ENCODE measurements around the gene ITGA1. TPM values are rescaled to one million over a fixed set of nuclear protein-coding genes. Genes with fewer than 3 reads are reported as not detected.
A peak's percentile ranks its signal among the peaks of the same experiment; 100 is the strongest.
"Not testable (repeated sequence)": the region's sequence is repeated elsewhere in the genome, so short reads cannot be mapped to it uniquely, and the experiment has no call there.

The ITGA1 gene
- total RNA-seq, 4 donors from 2014 or later: 228 to 302 (median 235) TPM

DNA sequence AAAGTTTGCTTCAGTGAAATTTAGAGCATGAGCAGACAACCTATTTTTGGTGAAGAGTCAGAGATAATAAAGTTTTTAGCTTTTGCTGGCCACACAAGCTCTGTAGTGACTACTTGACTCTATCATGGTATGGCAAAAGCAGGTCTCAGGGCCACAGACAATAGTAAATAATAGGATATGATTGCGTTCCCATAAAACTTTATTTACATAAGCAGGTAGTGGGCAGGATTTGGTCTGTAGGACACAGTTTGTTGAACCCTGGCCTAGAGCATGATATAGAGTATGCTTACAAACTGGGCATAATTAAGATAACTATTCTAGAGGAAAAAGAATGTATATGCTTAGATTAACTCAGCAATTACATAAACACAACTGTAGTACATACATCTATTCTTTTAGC, 30.1 kb downstream of the ITGA1 start:
- H3K4me3 ChIP-seq: no peak overlapping the region
- 71% methylated on average over 1 of the region's 1 CpG for WGBS
- H3K27ac ChIP-seq (replicated peaks in 1 of 4): peak overlapping the region in 3 of 4 donors; percentile 5 to 58 (median 44)
- DNase-seq (ENCODE audit: extremely low spot score): no peak
- H3K27me3 ChIP-seq: no peaks in the 10 kb centered on the region
- H3K36me3 ChIP-seq: no peaks in the 10 kb centered on the region
- H3K4me1 ChIP-seq: peaks cover 41 to 82% (median 76%) of the 10 kb centered on the region in 4 donors
- intact Hi-C loops (cut with DNase I): no loop called here
- TF ChIP-seq POLR2AphosphoS5 (IDR thresholded peaks at IDR 0.05): no peak
- no peak for TF ChIP-seq EP300 (IDR thresholded peaks at IDR 0.05)
- TF ChIP-seq, protein P1, sequence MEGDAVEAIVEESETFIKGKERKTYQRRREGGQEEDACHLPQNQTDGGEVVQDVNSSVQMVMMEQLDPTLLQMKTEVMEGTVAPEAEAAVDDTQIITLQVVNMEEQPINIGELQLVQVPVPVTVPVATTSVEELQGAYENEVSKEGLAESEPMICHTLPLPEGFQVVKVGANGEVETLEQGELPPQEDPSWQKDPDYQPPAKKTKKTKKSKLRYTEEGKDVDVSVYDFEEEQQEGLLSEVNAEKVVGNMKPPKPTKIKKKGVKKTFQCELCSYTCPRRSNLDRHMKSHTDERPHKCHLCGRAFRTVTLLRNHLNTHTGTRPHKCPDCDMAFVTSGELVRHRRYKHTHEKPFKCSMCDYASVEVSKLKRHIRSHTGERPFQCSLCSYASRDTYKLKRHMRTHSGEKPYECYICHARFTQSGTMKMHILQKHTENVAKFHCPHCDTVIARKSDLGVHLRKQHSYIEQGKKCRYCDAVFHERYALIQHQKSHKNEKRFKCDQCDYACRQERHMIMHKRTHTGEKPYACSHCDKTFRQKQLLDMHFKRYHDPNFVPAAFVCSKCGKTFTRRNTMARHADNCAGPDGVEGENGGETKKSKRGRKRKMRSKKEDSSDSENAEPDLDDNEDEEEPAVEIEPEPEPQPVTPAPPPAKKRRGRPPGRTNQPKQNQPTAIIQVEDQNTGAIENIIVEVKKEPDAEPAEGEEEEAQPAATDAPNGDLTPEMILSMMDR (IDR thresholded peaks at IDR 0.05): no peak
- TF ChIP-seq POLR2A (IDR thresholded peaks at IDR 0.05; ENCODE audit: low read depth): no peak
- no peaks in the 10 kb centered on the region for H3K9me3 ChIP-seq

DNA sequence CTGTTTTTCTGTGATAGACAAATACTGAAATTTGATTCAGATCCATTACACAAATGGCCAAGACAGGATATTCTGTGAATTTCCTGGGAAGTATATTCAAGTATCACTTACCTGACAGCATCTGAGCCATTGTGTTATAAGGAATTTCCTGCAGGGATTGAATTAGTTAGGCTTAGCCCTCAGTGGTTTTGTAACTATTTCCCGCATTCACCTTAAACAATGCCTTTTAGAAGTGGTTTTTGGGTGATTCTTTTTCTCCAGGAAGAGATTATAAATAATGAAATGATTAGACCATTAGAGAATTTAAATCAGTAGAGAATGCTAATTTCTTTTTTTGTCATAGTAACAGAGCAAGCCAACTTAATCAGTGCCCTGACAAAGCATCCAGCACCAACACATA, 30.6 kb downstream of the ITGA1 start:
- WGBS: 86% methylated on average over 1 of the region's 1 CpG
- intact Hi-C loops (cut with DNase I): no loop called here

DNA sequence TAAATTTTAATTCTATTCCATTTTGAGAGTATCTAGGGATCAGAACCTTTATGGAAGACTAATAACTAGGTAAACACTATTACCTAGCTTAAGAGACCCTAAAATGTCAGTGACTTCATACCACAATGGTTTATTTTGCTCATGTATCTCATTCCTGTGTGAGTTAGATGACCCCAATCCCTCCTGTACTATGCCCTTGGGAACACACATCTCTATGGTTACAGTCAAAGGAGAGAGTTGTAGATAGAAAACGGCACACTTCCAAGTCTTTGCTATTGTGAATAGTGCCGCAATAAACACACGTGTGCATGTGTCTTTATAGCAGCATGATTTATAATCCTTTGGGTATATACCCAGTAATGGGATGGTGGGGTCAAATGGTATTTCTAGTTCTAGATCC, 31.1 kb downstream of the ITGA1 start:
- H3K4me3 ChIP-seq; H3K27me3 ChIP-seq; DNase-seq (ENCODE audit: extremely low spot score); H3K9me3 ChIP-seq; H3K36me3 ChIP-seq; intact Hi-C loops (cut with DNase I): not testable (repeated sequence)
- Histone ChIP-seq H3K27ac (replicated peaks in 1 of 4) (peak overlapping the region in 1 of 4 donors; percentile 5), H3K4me1 (peaks cover 40 to 82% (median 75%) of the 10 kb centered on the region in 4 donors)
- 87% methylated on average over 3 of the region's 3 CpGs for WGBS

More for the DNA sequence above, 30.6 kb downstream of the ITGA1 start:
- no peak overlapping the region for H3K4me3 ChIP-seq
- H3K27ac ChIP-seq (replicated peaks in 1 of 4): peak overlapping the region in 1 of 4 donors; percentile 5
- H3K27me3 ChIP-seq: no peaks in the 10 kb centered on the region
- no peaks in the 10 kb centered on the region for H3K9me3 ChIP-seq
- DNase-seq (ENCODE audit: extremely low spot score): no peak
- H3K36me3 ChIP-seq: no peaks in the 10 kb centered on the region
- TF ChIP-seq POLR2AphosphoS5 (IDR thresholded peaks at IDR 0.05): no peak
- TF ChIP-seq EP300 (IDR thresholded peaks at IDR 0.05): no peak
- TF ChIP-seq, protein P1 (IDR thresholded peaks at IDR 0.05): no peak
- TF ChIP-seq POLR2A (IDR thresholded peaks at IDR 0.05; ENCODE audit: low read depth): no peak
- peaks cover 41 to 82% (median 76%) of the 10 kb centered on the region in 4 donors for H3K4me1 ChIP-seq

DNA sequence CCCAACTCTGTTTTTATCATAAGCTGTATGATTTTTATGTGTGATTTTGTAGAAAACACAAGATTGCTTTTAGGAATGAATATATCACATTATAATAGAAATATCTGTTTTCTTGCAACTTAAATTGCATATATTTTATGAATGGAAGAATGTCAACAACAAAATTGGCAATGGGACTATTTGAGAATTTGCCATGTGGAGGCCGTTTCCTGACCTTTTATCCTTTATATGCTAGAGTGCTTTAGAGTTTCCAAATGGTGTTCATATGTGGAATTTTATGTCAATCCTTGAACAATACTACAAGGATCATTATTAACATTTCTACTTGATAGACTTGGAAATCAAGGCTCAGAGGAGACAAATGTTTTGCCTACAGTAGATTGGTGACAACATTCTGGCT, 34.2 kb downstream of the ITGA1 start:
- intact Hi-C loops (cut with DNase I): no loop called here

DNA sequence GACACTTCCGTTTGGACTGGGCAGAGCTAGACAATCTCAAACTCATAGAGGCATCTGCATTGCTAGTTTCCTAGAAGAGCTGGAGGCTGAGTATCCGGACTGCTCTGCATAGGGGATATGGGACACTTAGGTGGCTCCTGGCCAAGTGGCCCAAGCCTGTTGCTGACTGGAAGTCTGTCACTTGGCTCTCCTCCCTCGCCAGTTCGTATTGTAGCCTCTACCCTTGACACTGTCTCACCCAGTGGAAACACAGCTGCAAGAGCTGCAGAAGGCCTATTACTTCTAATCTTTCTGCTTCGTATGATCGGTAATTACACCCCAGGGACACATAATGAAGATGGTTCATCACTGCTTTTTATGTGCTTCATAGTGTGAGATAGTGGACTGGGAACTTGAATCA, 34.7 kb downstream of the ITGA1 start:
- Histone ChIP-seq H3K27me3 (no peaks in the 10 kb centered on the region), H3K27ac (replicated peaks in 1 of 4) (peak overlapping the region; percentile 44 to 66 (median 53)), H3K36me3 (peaks cover 0 to 1% (median 0%) of the 10 kb centered on the region in 4 donors), H3K9me3 (no peaks in the 10 kb centered on the region), H3K4me3 (peak overlapping the region in 1 of 4 donors; percentile 5), H3K4me1 (peaks cover 20 to 76% (median 67%) of the 10 kb centered on the region in 4 donors)
- DNase-seq (ENCODE audit: extremely low spot score): no peak
- WGBS: 43% methylated on average over 4 of the region's 6 CpGs
- TF ChIP-seq POLR2AphosphoS5 (IDR thresholded peaks at IDR 0.05) (peak; percentile 15 to 34), EP300 (IDR thresholded peaks at IDR 0.05) (no peak), POLR2A (IDR thresholded peaks at IDR 0.05; ENCODE audit: low read depth) (no peak)
- TF ChIP-seq, protein P1 (IDR thresholded peaks at IDR 0.05): no peak
- intact Hi-C loops (cut with DNase I): no loop called here

More for the DNA sequence above, 34.2 kb downstream of the ITGA1 start:
- Histone ChIP-seq H3K4me1 (peaks cover 21 to 81% (median 73%) of the 10 kb centered on the region in 4 donors), H3K27ac (replicated peaks in 1 of 4) (peak overlapping the region; percentile 44 to 66 (median 53)), H3K36me3 (no peaks in the 10 kb centered on the region), H3K9me3 (no peaks in the 10 kb centered on the region), H3K27me3 (no peaks in the 10 kb centered on the region), H3K4me3 (peak overlapping the region in 1 of 4 donors; percentile 5)
- whole genome bisulfite sequencing: 46% methylated on average over 1 of the region's 1 CpG
- TF ChIP-seq, protein P1 (IDR thresholded peaks at IDR 0.05): no peak
- TF ChIP-seq POLR2A (IDR thresholded peaks at IDR 0.05; ENCODE audit: low read depth) (no peak), EP300 (IDR thresholded peaks at IDR 0.05) (no peak), POLR2AphosphoS5 (IDR thresholded peaks at IDR 0.05) (no peak)
- no peak for DNase-seq (ENCODE audit: extremely low spot score)
